Spleen (tissue), 7 donors: ENCODE results near the gene PTPRN2.

Source experiments
- CTCF ChIP-seq, 11 experiments: fragments of 200-600 bp in 7 of 11; fragments of 450-650 bp in 4 of 11; sonication (generic) in 4 of 11; IDR thresholded peaks in 8 of 11; conservative IDR thresholded peaks in 3 of 11; 1 replicate in 7 of 11; 2 replicates in 4 of 11; pipeline versions ENCODE4 v1.4.0 to v1.8.0; 2016 to 2021; ENCODE audit warnings: antibody characterized with exemption in 11 of 11, inconsistent platforms in 4 of 11, mild to moderate bottlenecking in 1 of 11
- POLR2A ChIP-seq, 3 donors: fragments of 450-650 bp; IDR thresholded peaks; one replicate each; pipeline ENCODE4 v1.5.1; 2017; ENCODE audit warnings: antibody characterized with exemption in 3 of 3, mild to moderate bottlenecking in 1 of 3
- POLR2AphosphoS5 ChIP-seq, 3 donors: sonication (generic); formaldehyde crosslinking; IDR thresholded peaks; one replicate each; pipeline ENCODE4 v1.5.1; 2017; ENCODE audit warnings: antibody characterized with exemption in 3 of 3
- donor health status: DM: no; HTN: no; CAD: no; lungs with moderate emphysema.
- donor health status: DM: no; HTN: no; CAD: no.
- donor health status: DM: no; HTN: no; CAD: no.

GRCh38 chr7:158096582-158096981, 491.0 kb downstream of the PTPRN2 start:
- no peak for TF ChIP-seq CTCF (IDR thresholded peaks at IDR 0.05 in 8 of 11, conservative IDR thresholded peaks at IDR 0.05 in 3 of 11)
- TF ChIP-seq POLR2A (IDR thresholded peaks at IDR 0.05), result no peak
- no peak for TF ChIP-seq POLR2AphosphoS5 (IDR thresholded peaks at IDR 0.05)
